HCT116 (cell line): ENCODE data around the gene B3GALNT2.

ENCODE experiments used
- EZH2 ChIP-seq: fragments of 200-600 bp; sonication (generic); IDR thresholded peaks from 2 replicates; pipeline ENCODE4 v1.6.1; 2017; ENCODE audit warnings: antibody characterized with exemption, mixed run types
- EZH2phosphoT487 ChIP-seq: fragments of 200-600 bp; IDR thresholded peaks from 2 replicates; pipeline ENCODE4 v1.6.1; 2018; ENCODE audit warnings: antibody characterized with exemption, borderline replicate concordance
- POLR2A ChIP-seq: IDR thresholded peaks from 2 replicates; pipeline ENCODE4 v1.7.0; 2011; ENCODE audit warnings: borderline replicate concordance; ENCODE audit not compliant: insufficient read depth, insufficient read length; ENCODE audit errors: extremely low read depth
- POLR2AphosphoS5 ChIP-seq: IDR thresholded peaks from 2 replicates; pipeline ENCODE4 v1.6.1; 2011; ENCODE audit warnings: mild to moderate bottlenecking, low read depth, low read length, moderate library complexity
- RAD21 ChIP-seq: IDR thresholded peaks from 2 replicates; pipeline ENCODE4 v1.6.1; 2012; ENCODE audit warnings: low read depth, mild to moderate bottlenecking
- REST ChIP-seq: IDR thresholded peaks from 2 replicates; pipeline ENCODE4 v1.6.1; 2012; ENCODE audit warnings: low read depth
- SP1 ChIP-seq: IDR thresholded peaks from 2 replicates; pipeline ENCODE4 v1.6.1; 2012; ENCODE audit warnings: low read depth
- SRF ChIP-seq: IDR thresholded peaks from 2 replicates; pipeline ENCODE4 v1.6.1; 2012; ENCODE audit warnings: low read depth
- ZFX ChIP-seq: fragments of 450-650 bp; IDR thresholded peaks from 2 replicates; pipeline ENCODE4 v1.6.1; 2017
- TF ChIP-seq, protein P1 (sequence below), 3 experiments: fragments of 200-600 bp in 1 of 3; sonication (generic) in 1 of 3; IDR thresholded peaks in 2 of 3; conservative IDR thresholded peaks in 1 of 3; 2 replicates each; pipeline ENCODE4 v1.5.1; 2012 to 2017; ENCODE audit warnings: low read depth in 2 of 3, low read length in 2 of 3, antibody characterized with exemption in 1 of 3, borderline replicate concordance in 1 of 3, control low read depth in 1 of 3, mild to moderate bottlenecking in 1 of 3, mixed read lengths in 1 of 3, mixed run types in 1 of 3, moderate library complexity in 1 of 3; ENCODE audit not compliant: insufficient read depth in 1 of 3

DNA sequence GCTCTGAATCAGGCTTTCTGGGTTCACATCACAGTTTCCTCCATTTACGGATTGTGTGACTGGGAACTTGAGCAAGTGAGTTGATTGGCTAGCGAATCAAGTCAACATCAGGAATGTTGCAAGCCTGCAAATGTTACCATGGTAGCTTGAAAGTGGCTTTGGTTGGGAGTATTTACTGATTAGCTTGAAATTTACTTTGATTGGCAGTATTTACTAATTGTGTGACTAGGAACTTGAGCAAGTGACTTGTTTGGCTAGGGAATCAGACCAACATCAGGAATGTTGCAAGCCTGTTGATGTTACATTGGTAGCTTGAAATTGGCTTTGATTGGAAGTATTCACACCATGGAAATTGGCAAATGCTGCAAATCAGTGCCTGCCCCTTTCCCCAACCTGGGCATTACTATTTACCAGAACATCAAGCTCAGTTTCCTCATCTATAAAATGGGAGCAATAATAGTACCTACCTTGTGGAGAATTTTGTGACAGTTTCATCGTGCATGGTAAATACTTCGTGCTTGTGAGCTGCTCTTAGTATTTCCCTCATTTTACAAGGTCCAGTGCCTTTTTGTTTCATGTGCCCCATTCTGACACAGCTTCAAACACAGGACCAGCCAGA lies 23.1 kb upstream of the B3GALNT2 start:
- no peak for TF ChIP-seq EZH2phosphoT487
- TF ChIP-seq, protein P1, sequence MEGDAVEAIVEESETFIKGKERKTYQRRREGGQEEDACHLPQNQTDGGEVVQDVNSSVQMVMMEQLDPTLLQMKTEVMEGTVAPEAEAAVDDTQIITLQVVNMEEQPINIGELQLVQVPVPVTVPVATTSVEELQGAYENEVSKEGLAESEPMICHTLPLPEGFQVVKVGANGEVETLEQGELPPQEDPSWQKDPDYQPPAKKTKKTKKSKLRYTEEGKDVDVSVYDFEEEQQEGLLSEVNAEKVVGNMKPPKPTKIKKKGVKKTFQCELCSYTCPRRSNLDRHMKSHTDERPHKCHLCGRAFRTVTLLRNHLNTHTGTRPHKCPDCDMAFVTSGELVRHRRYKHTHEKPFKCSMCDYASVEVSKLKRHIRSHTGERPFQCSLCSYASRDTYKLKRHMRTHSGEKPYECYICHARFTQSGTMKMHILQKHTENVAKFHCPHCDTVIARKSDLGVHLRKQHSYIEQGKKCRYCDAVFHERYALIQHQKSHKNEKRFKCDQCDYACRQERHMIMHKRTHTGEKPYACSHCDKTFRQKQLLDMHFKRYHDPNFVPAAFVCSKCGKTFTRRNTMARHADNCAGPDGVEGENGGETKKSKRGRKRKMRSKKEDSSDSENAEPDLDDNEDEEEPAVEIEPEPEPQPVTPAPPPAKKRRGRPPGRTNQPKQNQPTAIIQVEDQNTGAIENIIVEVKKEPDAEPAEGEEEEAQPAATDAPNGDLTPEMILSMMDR (IDR thresholded peaks at IDR 0.05 in 2 of 3, conservative IDR thresholded peaks at IDR 0.05 in 1 of 3; ENCODE audit: borderline replicate concordance in 1 of 3, insufficient read depth in 1 of 3, low read depth in 2 of 3, low read length in 2 of 3), result no peak
- TF ChIP-seq SP1, result no peak
- TF ChIP-seq RAD21, result no peak
- no peak for TF ChIP-seq EZH2
- TF ChIP-seq POLR2AphosphoS5, result no peak
- TF ChIP-seq ZFX, result no peak
- TF ChIP-seq SRF, result no peak
- TF ChIP-seq POLR2A, result no peak
- no peak for TF ChIP-seq REST
